H1 (cell line): Measurements from ENCODE around the gene C3orf52. TPM values are rescaled to one million over a fixed set of nuclear protein-coding genes. Genes with fewer than 3 reads are reported as not detected.

ENCODE experiments used
- ATF3 ChIP-seq: IDR thresholded peaks from 2 replicates; pipeline ENCODE4 v1.6.1; 2011; ENCODE audit warnings: low read depth, mild to moderate bottlenecking, low read length; ENCODE audit not compliant: insufficient read depth
- BACH1 ChIP-seq: IDR thresholded peaks from 2 replicates; pipeline ENCODE4 v1.6.1; 2012; ENCODE audit warnings: low read length, improper control_type of control experiment
- CBX8 ChIP-seq: fragments of 300-800, 300-1000 bp; sonication (generic); IDR thresholded peaks from 2 replicates; pipeline ENCODE4 v1.7.1; 2016; ENCODE audit warnings: low read depth, low read length, borderline replicate concordance
- POU5F1 ChIP-seq: IDR thresholded peaks from 2 replicates; pipeline ENCODE4 v1.6.1; 2011; ENCODE audit warnings: low read depth, mild to moderate bottlenecking, low read length, moderate library complexity
- RNF2 ChIP-seq: fragments of 200-900, 300-1000 bp; sonication (generic); IDR thresholded peaks from 2 replicates; pipeline ENCODE4 v1.7.1; 2016; ENCODE audit warnings: borderline replicate concordance, low read depth, mild to moderate bottlenecking, antibody characterized with exemption, low read length; ENCODE audit not compliant: poor library complexity, severe bottlenecking; ENCODE audit errors: missing control alignments
- TCF12 ChIP-seq: IDR thresholded peaks from 2 replicates; pipeline ENCODE4 v1.6.1; 2011; ENCODE audit warnings: low read depth, mild to moderate bottlenecking, low read length
- polyA plus RNA-seq, 7 experiments: library from polyadenylated mRNA; depleted of rRNA in 3 of 7; stranded (reverse) in 5 of 7; unstranded in 2 of 7; fragments of >200 nt in 5 of 7; fragments of 200-250 nt in 2 of 7; gene quantifications; 1 replicate in 5 of 7; 2 replicates in 1 of 7; 4 replicates in 1 of 7; pipeline versions ENCODE4 v1.2.1 to v1.2.3, GENCODE V29; 2011 to 2013; ENCODE audit warnings: missing spikeins in 2 of 7, mixed read lengths in 2 of 7
- total RNA-seq: library from RNA; stranded (reverse); fragmentation: NEBNext Ultra II Directional; extraction: Animal tissue kit (Norgen Biotek cat#: 25700); gene quantifications from 2 replicates; pipeline ENCODE4 v1.2.1, GENCODE V29; 2021
- TF ChIP-seq, protein P1 (sequence below): fragments of 300-600 bp; sonication (generic); IDR thresholded peaks from 2 replicates; pipeline ENCODE4 v1.7.1; 2012; ENCODE audit warnings: low read length, moderate library complexity, mild to moderate bottlenecking, inconsistent platforms; ENCODE audit not compliant: insufficient replicate concordance

Gene C3orf52
- total and polyA plus RNA-seq, 2 of the 8 experiments (the other 6 are each of a cell fraction or from before 2014, with no cell fraction given), result 9.7 to 13.1 TPM

DNA sequence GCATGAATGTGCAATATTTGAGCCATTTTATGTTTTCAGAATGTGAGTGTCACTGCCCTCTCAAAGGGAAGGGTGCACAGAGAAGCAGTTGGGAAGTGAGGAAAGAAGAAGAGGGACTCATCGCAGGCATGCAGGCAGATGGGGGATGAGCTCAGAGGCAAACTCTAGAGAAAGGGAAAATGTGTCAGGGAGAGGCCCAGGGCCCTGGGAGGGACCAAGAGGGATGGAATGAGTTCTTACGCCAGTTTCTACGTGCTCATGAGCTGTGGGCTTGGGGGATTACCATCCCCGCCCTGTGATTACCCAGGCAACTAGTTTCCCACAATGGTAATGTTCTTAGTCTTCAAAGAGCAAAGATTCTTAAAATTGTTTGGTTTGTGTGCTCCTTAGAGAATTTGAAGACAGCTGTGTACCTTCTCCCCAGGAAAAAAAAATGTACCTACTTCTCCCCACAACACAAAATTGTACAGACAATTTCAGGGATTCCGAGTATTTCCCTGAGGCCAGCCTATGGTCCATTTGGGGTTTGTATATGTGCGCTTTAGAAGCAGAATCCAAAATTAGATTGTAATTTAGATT lies 29.1 kb downstream of the C3orf52 start (continued):
- TF ChIP-seq, protein P1, sequence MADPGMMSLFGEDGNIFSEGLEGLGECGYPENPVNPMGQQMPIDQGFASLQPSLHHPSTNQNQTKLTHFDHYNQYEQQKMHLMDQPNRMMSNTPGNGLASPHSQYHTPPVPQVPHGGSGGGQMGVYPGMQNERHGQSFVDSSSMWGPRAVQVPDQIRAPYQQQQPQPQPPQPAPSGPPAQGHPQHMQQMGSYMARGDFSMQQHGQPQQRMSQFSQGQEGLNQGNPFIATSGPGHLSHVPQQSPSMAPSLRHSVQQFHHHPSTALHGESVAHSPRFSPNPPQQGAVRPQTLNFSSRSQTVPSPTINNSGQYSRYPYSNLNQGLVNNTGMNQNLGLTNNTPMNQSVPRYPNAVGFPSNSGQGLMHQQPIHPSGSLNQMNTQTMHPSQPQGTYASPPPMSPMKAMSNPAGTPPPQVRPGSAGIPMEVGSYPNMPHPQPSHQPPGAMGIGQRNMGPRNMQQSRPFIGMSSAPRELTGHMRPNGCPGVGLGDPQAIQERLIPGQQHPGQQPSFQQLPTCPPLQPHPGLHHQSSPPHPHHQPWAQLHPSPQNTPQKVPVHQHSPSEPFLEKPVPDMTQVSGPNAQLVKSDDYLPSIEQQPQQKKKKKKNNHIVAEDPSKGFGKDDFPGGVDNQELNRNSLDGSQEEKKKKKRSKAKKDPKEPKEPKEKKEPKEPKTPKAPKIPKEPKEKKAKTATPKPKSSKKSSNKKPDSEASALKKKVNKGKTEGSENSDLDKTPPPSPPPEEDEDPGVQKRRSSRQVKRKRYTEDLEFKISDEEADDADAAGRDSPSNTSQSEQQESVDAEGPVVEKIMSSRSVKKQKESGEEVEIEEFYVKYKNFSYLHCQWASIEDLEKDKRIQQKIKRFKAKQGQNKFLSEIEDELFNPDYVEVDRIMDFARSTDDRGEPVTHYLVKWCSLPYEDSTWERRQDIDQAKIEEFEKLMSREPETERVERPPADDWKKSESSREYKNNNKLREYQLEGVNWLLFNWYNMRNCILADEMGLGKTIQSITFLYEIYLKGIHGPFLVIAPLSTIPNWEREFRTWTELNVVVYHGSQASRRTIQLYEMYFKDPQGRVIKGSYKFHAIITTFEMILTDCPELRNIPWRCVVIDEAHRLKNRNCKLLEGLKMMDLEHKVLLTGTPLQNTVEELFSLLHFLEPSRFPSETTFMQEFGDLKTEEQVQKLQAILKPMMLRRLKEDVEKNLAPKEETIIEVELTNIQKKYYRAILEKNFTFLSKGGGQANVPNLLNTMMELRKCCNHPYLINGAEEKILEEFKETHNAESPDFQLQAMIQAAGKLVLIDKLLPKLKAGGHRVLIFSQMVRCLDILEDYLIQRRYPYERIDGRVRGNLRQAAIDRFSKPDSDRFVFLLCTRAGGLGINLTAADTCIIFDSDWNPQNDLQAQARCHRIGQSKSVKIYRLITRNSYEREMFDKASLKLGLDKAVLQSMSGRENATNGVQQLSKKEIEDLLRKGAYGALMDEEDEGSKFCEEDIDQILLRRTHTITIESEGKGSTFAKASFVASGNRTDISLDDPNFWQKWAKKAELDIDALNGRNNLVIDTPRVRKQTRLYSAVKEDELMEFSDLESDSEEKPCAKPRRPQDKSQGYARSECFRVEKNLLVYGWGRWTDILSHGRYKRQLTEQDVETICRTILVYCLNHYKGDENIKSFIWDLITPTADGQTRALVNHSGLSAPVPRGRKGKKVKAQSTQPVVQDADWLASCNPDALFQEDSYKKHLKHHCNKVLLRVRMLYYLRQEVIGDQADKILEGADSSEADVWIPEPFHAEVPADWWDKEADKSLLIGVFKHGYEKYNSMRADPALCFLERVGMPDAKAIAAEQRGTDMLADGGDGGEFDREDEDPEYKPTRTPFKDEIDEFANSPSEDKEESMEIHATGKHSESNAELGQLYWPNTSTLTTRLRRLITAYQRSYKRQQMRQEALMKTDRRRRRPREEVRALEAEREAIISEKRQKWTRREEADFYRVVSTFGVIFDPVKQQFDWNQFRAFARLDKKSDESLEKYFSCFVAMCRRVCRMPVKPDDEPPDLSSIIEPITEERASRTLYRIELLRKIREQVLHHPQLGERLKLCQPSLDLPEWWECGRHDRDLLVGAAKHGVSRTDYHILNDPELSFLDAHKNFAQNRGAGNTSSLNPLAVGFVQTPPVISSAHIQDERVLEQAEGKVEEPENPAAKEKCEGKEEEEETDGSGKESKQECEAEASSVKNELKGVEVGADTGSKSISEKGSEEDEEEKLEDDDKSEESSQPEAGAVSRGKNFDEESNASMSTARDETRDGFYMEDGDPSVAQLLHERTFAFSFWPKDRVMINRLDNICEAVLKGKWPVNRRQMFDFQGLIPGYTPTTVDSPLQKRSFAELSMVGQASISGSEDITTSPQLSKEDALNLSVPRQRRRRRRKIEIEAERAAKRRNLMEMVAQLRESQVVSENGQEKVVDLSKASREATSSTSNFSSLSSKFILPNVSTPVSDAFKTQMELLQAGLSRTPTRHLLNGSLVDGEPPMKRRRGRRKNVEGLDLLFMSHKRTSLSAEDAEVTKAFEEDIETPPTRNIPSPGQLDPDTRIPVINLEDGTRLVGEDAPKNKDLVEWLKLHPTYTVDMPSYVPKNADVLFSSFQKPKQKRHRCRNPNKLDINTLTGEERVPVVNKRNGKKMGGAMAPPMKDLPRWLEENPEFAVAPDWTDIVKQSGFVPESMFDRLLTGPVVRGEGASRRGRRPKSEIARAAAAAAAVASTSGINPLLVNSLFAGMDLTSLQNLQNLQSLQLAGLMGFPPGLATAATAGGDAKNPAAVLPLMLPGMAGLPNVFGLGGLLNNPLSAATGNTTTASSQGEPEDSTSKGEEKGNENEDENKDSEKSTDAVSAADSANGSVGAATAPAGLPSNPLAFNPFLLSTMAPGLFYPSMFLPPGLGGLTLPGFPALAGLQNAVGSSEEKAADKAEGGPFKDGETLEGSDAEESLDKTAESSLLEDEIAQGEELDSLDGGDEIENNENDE, result no peak
- no peak for TF ChIP-seq TCF12
- TF ChIP-seq POU5F1, result no peak
- TF ChIP-seq RNF2, result no peak
- TF ChIP-seq BACH1, result no peak
- no peak for TF ChIP-seq CBX8
- TF ChIP-seq ATF3, result no peak
